ENCODE measurements around the gene IL17F.

The IL17F gene

DNA sequence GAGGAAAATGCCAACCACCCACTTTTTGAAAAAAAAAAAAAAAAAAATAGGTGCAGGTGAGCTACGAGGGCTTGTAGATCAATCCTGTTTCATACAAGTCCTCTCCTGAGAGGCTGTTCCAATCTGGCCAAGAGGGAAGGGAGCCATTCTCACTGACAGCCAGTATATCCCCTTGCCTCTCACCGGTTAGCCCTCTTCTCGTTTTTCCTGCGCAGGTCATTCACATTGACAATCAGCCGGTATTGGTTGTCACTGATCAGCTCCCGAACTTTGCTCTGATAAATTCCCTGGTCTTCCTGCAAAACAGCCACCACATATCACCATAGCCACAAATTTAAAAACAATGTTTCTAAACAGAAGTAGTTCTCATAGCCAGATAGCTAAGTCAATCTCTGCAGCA lies 38.8 kb upstream of the IL17F start:
- H3K4me2 ChIP-seq: peak overlapping the region; percentile 90
- H3K36me3 ChIP-seq (ENCODE audit: insufficient read depth): peaks cover 29% of the 10 kb centered on the region; the same call in 1 of the 2 replicates
- H2AFZ ChIP-seq (ENCODE audit: low read depth): no peak overlapping the region
- TF ChIP-seq, protein P1, sequence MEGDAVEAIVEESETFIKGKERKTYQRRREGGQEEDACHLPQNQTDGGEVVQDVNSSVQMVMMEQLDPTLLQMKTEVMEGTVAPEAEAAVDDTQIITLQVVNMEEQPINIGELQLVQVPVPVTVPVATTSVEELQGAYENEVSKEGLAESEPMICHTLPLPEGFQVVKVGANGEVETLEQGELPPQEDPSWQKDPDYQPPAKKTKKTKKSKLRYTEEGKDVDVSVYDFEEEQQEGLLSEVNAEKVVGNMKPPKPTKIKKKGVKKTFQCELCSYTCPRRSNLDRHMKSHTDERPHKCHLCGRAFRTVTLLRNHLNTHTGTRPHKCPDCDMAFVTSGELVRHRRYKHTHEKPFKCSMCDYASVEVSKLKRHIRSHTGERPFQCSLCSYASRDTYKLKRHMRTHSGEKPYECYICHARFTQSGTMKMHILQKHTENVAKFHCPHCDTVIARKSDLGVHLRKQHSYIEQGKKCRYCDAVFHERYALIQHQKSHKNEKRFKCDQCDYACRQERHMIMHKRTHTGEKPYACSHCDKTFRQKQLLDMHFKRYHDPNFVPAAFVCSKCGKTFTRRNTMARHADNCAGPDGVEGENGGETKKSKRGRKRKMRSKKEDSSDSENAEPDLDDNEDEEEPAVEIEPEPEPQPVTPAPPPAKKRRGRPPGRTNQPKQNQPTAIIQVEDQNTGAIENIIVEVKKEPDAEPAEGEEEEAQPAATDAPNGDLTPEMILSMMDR (conservative IDR thresholded peaks at IDR 0.05; ENCODE audit: low read depth, low read length): no peak
- H3K4me1 ChIP-seq (ENCODE audit: low read depth, poor library complexity, severe bottlenecking): peaks cover 48% of the 10 kb centered on the region
- no peaks in the 10 kb centered on the region for H3K27me3 ChIP-seq (ENCODE audit: insufficient read depth, low read depth)
- H3K79me2 ChIP-seq (ENCODE audit: insufficient read depth, low read depth): peaks cover 61% of the 10 kb centered on the region
- H3K27ac ChIP-seq: no peak overlapping the region; the same call in 1 of the 2 replicates
- H3K9ac ChIP-seq: peak overlapping the region; percentile 82; the same call in 1 of the 2 replicates
- H3K4me3 ChIP-seq (IDR thresholded peaks at IDR 0.05; ENCODE audit: insufficient read depth, low read depth, low read length): no peak overlapping the region
- H4K20me1 ChIP-seq (ENCODE audit: insufficient read depth): 0 out of 2 replicates have a peak, but pooled peaks cover 7% of the 10 kb centered on the region

DNA sequence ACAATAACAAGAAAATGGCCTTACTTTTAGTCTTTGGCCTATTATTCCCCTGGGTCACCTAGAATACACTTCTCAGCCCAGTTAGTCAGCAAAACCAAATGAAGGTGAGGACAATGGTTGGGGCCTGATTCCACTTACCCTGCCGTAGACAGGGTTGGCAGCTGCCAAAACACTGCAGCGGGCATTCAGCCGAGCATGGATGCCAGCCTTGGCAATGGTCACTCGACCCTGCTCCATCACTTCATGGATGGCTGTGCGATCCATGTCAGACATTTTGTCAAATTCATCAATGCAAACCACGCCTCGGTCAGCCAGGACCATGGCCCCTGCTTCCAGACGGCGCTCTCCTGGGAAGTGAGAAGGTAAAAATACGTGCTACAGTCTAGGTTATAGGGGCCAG lies 31.8 kb upstream of the IL17F start:
- TF ChIP-seq, protein P1 (conservative IDR thresholded peaks at IDR 0.05; ENCODE audit: low read depth, low read length): no peak
- H4K20me1 ChIP-seq (ENCODE audit: insufficient read depth): peaks cover 4% of the 10 kb centered on the region; the same call in 1 of the 2 replicates
- no peaks in the 10 kb centered on the region for H3K27me3 ChIP-seq (ENCODE audit: insufficient read depth, low read depth)
- no peak overlapping the region for H3K9ac ChIP-seq
- H3K4me3 ChIP-seq (IDR thresholded peaks at IDR 0.05; ENCODE audit: insufficient read depth, low read depth, low read length): no peak overlapping the region
- no peak overlapping the region for H3K4me2 ChIP-seq
- H3K79me2 ChIP-seq (ENCODE audit: insufficient read depth, low read depth): peaks cover 40% of the 10 kb centered on the region
- peaks cover 8% of the 10 kb centered on the region for H3K4me1 ChIP-seq (ENCODE audit: low read depth, poor library complexity, severe bottlenecking)
- H3K27ac ChIP-seq: no peak overlapping the region
- H3K36me3 ChIP-seq (ENCODE audit: insufficient read depth): peaks cover 57% of the 10 kb centered on the region; the same call in 1 of the 2 replicates
- no peak overlapping the region for H2AFZ ChIP-seq (ENCODE audit: low read depth)

DNA sequence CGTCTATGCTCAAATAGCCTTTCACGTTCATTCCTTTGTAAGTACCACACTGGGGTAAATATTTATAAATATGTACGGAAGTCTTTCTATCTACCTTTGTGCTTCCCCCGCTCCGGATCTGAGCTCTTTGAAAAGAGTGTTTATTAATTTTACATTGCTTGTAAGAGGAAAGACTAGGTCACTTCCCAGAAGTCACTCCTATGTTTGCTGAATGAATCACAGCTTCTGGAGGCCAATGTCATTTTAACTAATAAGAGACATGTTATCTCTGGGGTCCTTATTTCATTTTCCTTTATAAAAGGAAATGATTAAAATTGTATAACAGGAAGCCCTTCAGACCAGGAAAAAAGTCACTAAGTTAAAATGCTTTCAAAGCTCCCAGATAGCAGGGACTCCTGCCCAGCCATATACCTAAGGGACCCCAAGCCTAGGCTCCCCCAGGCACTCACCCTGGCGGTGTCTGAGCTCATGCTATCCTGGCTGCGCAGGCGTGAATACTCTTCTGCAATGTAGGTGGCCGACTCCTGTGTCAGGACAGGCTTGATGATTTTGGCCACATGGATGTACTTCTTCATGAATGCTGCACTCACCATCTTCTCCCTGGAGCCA lies 27.7 kb upstream of the IL17F start:
- Histone ChIP-seq H3K9ac (no peak overlapping the region), H3K4me1 (ENCODE audit: low read depth, poor library complexity, severe bottlenecking) (no peaks in the 10 kb centered on the region), H3K79me2 (ENCODE audit: insufficient read depth, low read depth) (peaks cover 7% of the 10 kb centered on the region; the same call in 1 of the 2 replicates), H3K4me2 (no peak overlapping the region), H3K27ac (no peak overlapping the region), H3K36me3 (ENCODE audit: insufficient read depth) (peaks cover 33% of the 10 kb centered on the region; the same call in 1 of the 2 replicates), H3K4me3 (IDR thresholded peaks at IDR 0.05; ENCODE audit: insufficient read depth, low read depth, low read length) (no peak overlapping the region), H2AFZ (ENCODE audit: low read depth) (no peak overlapping the region), H3K27me3 (ENCODE audit: insufficient read depth, low read depth) (no peaks in the 10 kb centered on the region), H4K20me1 (ENCODE audit: insufficient read depth) (peaks cover 4% of the 10 kb centered on the region; the same call in 1 of the 2 replicates)
- TF ChIP-seq, protein P1 (conservative IDR thresholded peaks at IDR 0.05; ENCODE audit: low read depth, low read length): no peak

DNA sequence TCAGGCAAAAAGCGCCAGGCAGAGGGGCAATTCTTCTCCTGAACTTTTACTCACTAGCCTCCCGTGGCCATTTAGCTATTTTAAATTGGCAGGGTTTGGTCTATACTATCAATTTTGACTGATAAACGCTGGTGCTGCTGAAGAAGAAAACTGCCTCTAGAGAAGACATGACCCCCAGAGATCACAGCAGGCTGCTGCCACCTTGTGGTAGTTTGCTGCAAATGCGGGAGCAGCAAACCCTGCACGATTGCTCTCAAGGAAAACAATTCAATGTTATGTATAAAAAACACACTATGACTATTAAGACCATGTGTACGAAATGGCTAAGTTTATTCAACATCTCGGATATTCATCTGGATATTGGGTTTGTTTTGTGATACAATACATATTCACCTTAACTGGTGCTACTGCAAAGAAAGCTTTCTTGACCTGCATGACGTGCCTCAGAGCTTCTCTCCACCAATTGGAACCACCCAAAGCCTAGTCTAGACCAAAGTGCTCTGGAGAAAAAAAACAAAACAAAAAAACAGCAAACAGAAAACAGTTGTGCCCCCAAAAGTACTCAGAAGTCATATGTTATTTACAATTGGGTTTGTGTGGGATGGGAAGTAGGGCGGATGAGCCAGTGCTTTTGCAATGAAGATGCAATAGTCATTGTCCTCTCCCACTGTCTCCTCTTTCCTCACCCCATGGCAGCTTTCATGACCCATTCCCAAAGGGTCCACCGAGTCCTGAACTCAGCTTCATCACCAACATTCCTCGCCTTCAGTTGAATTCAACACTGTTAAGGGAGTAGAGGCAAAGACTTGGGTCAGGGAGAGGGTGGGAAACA lies 19.6 kb upstream of the IL17F start:
- Histone ChIP-seq H2AFZ (ENCODE audit: low read depth) (no peak overlapping the region), H3K79me2 (ENCODE audit: insufficient read depth, low read depth) (no peaks in the 10 kb centered on the region), H3K36me3 (ENCODE audit: insufficient read depth) (no peaks in the 10 kb centered on the region; the same call in 1 of the 2 replicates), H4K20me1 (ENCODE audit: insufficient read depth) (no peaks in the 10 kb centered on the region), H3K4me2 (no peak overlapping the region), H3K4me1 (ENCODE audit: low read depth, poor library complexity, severe bottlenecking) (no peaks in the 10 kb centered on the region), H3K9ac (no peak overlapping the region), H3K4me3 (IDR thresholded peaks at IDR 0.05; ENCODE audit: insufficient read depth, low read depth, low read length) (no peak overlapping the region), H3K27ac (no peak overlapping the region), H3K27me3 (ENCODE audit: insufficient read depth, low read depth) (no peaks in the 10 kb centered on the region)
- TF ChIP-seq, protein P1 (conservative IDR thresholded peaks at IDR 0.05; ENCODE audit: low read depth, low read length): peak; percentile 93

Data from KMS-11 (cell line).